ENCODE data around the gene CFDP1. TPM values are rescaled to one million over a fixed set of nuclear protein-coding genes. Genes with fewer than 3 reads are reported as not detected.

The CFDP1 gene
- total RNA-seq = 54.0 and 85.4 TPM in 2 replicates

GRCh38 chr16:75432828-75433731 lies at the start of gene CFDP1:
TSS of gene CFDP1 (minus strand) at chr16:75433503. CDS start at chr16:75433352, 151 bp downstream.

GRCh38 chr16:75464122-75464918 lies 31.0 kb upstream of the CFDP1 start, which contains the start of gene TMEM170A:
TSS of gene TMEM170A (minus strand) at chr16:75464689. CDS start at chr16:75464600, 89 bp downstream.

GRCh38 chr16:75251280-75252048 lies 181.8 kb downstream of the CFDP1 start, which contains the start of gene BCAR1:
TSS of gene BCAR1 (minus strand) at chr16:75251624. CDS start at chr16:75251482, 142 bp downstream.

Other genes with a start within 250 kb of the CFDP1 start
- gene CTRB2, start 226.3 kb downstream of the CFDP1 start, total RNA-seq = not detected in 2 replicates
- not detected in 2 replicates for gene CTRB1, start 214.5 kb downstream of the CFDP1 start, total RNA-seq
- 30.1 and 77.1 TPM in 2 replicates for gene BCAR1, start 181.9 kb downstream of the CFDP1 start, total RNA-seq
- 35.5 and 44.8 TPM in 2 replicates for gene TMEM170A, start 31.2 kb upstream of the CFDP1 start, total RNA-seq
- 1.0 and 2.8 TPM in 2 replicates for gene CHST6, start 61.9 kb upstream of the CFDP1 start, total RNA-seq
- not detected in 2 replicates for gene CHST5, start 102.6 kb upstream of the CFDP1 start, total RNA-seq
- gene TMEM231, start 122.7 kb upstream of the CFDP1 start, total RNA-seq = 9.9 and 11.2 TPM in 2 replicates
- gene GABARAPL2, start 132.9 kb upstream of the CFDP1 start, total RNA-seq = 26.0 and 37.9 TPM in 2 replicates
- 74.2 and 88.3 TPM in 2 replicates for gene ADAT1, start 189.8 kb upstream of the CFDP1 start, total RNA-seq
- 134 and 149 TPM in 2 replicates for gene KARS1, start 214.2 kb upstream of the CFDP1 start, total RNA-seq
- gene TERF2IP, start 214.3 kb upstream of the CFDP1 start, total RNA-seq = 33.5 and 38.3 TPM in 2 replicates
- gene CPHXL2, start 243.5 kb upstream of the CFDP1 start, total RNA-seq = not detected in 2 replicates

Data from nasal cavity respiratory epithelium epithelial cell of viscerocranial mucosa (primary cell).